Measurements from ENCODE around the gene TJP1.
"Not testable (repeated sequence)": the region's sequence is repeated elsewhere in the genome, so short reads cannot be mapped to it uniquely, and the experiment has no call there.

The TJP1 gene

GRCh38 chr15:29701151-29701550, 121.1 kb downstream of the TJP1 start:
- Histone ChIP-seq H3K27ac (ENCODE audit: low read depth, low read length, severe bottlenecking) (no peak overlapping the region), H3K36me3 (ENCODE audit: control insufficient read depth, insufficient read depth, low read length) (peaks cover 82% of the 10 kb centered on the region), H3K4me3 (ENCODE audit: extremely low read depth, insufficient read depth, low read length, poor library complexity, severe bottlenecking) (no peak overlapping the region), H3K4me1 (ENCODE audit: control insufficient read depth, insufficient read depth, low read length, poor library complexity, severe bottlenecking) (peaks cover 5% of the 10 kb centered on the region), H3K9me3 (ENCODE audit: control insufficient read depth, low read length) (no peaks in the 10 kb centered on the region)
- WGBS, 2 experiments (ENCODE audit: insufficient coverage in 2 of 2), result 84 to 100% methylated on average over 3 of the region's 5 CpGs

- Histone ChIP-seq H3K36me3 (ENCODE audit: control insufficient read depth, insufficient read depth, low read length) (peaks cover 74% of the 10 kb centered on the region), H3K27ac (ENCODE audit: low read depth, low read length, severe bottlenecking) (no peak overlapping the region), H3K9me3 (ENCODE audit: control insufficient read depth, low read length) (no peaks in the 10 kb centered on the region), H3K4me3 (ENCODE audit: extremely low read depth, insufficient read depth, low read length, poor library complexity, severe bottlenecking) (no peak overlapping the region), H3K4me1 (ENCODE audit: control insufficient read depth, insufficient read depth, low read length, poor library complexity, severe bottlenecking) (peaks cover 7% of the 10 kb centered on the region)
- no CpG with 5 or more reads among the region's 3 CpGs for WGBS, 2 experiments (ENCODE audit: insufficient coverage in 2 of 2)
Observed at GRCh38 chr15:29700296-29700695, 122.0 kb downstream of the TJP1 start.

- Histone ChIP-seq H3K36me3 (ENCODE audit: control insufficient read depth, insufficient read depth, low read length) (peaks cover 69% of the 10 kb centered on the region), H3K9me3 (ENCODE audit: control insufficient read depth, low read length) (no peaks in the 10 kb centered on the region), H3K4me3 (ENCODE audit: extremely low read depth, insufficient read depth, low read length, poor library complexity, severe bottlenecking) (no peak overlapping the region), H3K27ac (ENCODE audit: low read depth, low read length, severe bottlenecking) (no peak overlapping the region), H3K4me1 (ENCODE audit: control insufficient read depth, insufficient read depth, low read length, poor library complexity, severe bottlenecking) (peaks cover 7% of the 10 kb centered on the region)
- WGBS, 2 experiments (ENCODE audit: insufficient coverage in 2 of 2), result 93 to 98% methylated on average over 3 to 7 of the region's 8 CpGs
Observed at GRCh38 chr15:29699791-29700190, 122.5 kb downstream of the TJP1 start.

- Histone ChIP-seq H3K36me3 (ENCODE audit: control insufficient read depth, insufficient read depth, low read length) (peaks cover 54% of the 10 kb centered on the region), H3K27ac (ENCODE audit: low read depth, low read length, severe bottlenecking) (peak overlapping the region; percentile 17), H3K9me3 (ENCODE audit: control insufficient read depth, low read length) (no peaks in the 10 kb centered on the region), H3K4me3 (ENCODE audit: extremely low read depth, insufficient read depth, low read length, poor library complexity, severe bottlenecking) (no peak overlapping the region), H3K4me1 (ENCODE audit: control insufficient read depth, insufficient read depth, low read length, poor library complexity, severe bottlenecking) (peaks cover 7% of the 10 kb centered on the region)
- WGBS, 2 experiments (ENCODE audit: insufficient coverage in 2 of 2), result 89 to 98% methylated on average over 11 of the region's 12 CpGs
Observed at GRCh38 chr15:29698030-29698701, 124.1 kb downstream of the TJP1 start.

GRCh38 chr15:29696950-29697738, 125.1 kb downstream of the TJP1 start:
- Histone ChIP-seq H3K27ac (ENCODE audit: low read depth, low read length, severe bottlenecking) (no peak overlapping the region), H3K4me1 (ENCODE audit: control insufficient read depth, insufficient read depth, low read length, poor library complexity, severe bottlenecking) (peaks cover 7% of the 10 kb centered on the region)
- 97% methylated on average over 8 to 10 of the region's 15 CpGs for WGBS, 2 experiments (ENCODE audit: insufficient coverage in 2 of 2)

GRCh38 chr15:29696506-29696905, 125.8 kb downstream of the TJP1 start:
- H3K4me1 ChIP-seq (ENCODE audit: control insufficient read depth, insufficient read depth, low read length, poor library complexity, severe bottlenecking); H3K27ac ChIP-seq (ENCODE audit: low read depth, low read length, severe bottlenecking); H3K4me3 ChIP-seq (ENCODE audit: extremely low read depth, insufficient read depth, low read length, poor library complexity, severe bottlenecking); H3K9me3 ChIP-seq (ENCODE audit: control insufficient read depth, low read length): not testable (repeated sequence)
- peaks cover 38% of the 10 kb centered on the region for H3K36me3 ChIP-seq (ENCODE audit: control insufficient read depth, insufficient read depth, low read length)
- 98 to 100% methylated on average over 7 of the region's 7 CpGs for WGBS, 2 experiments (ENCODE audit: insufficient coverage in 2 of 2)

More at GRCh38 chr15:29696950-29697738, 125.1 kb downstream of the TJP1 start:
- H3K36me3 ChIP-seq (ENCODE audit: control insufficient read depth, insufficient read depth, low read length), result peaks cover 44% of the 10 kb centered on the region
- no peaks in the 10 kb centered on the region for H3K9me3 ChIP-seq (ENCODE audit: control insufficient read depth, low read length)
- no peak overlapping the region for H3K4me3 ChIP-seq (ENCODE audit: extremely low read depth, insufficient read depth, low read length, poor library complexity, severe bottlenecking)

GRCh38 chr15:29695489-29696167, 126.6 kb downstream of the TJP1 start:
- Histone ChIP-seq H3K4me1 (ENCODE audit: control insufficient read depth, insufficient read depth, low read length, poor library complexity, severe bottlenecking) (peaks cover 7% of the 10 kb centered on the region), H3K4me3 (ENCODE audit: extremely low read depth, insufficient read depth, low read length, poor library complexity, severe bottlenecking) (no peak overlapping the region), H3K27ac (ENCODE audit: low read depth, low read length, severe bottlenecking) (no peak overlapping the region), H3K36me3 (ENCODE audit: control insufficient read depth, insufficient read depth, low read length) (peaks cover 29% of the 10 kb centered on the region), H3K9me3 (ENCODE audit: control insufficient read depth, low read length) (no peaks in the 10 kb centered on the region)
- WGBS, 2 experiments (ENCODE audit: insufficient coverage in 2 of 2), result 67 to 89% methylated on average over 3 to 5 of the region's 7 CpGs

- Histone ChIP-seq H3K27ac (ENCODE audit: low read depth, low read length, severe bottlenecking) (no peak overlapping the region), H3K36me3 (ENCODE audit: control insufficient read depth, insufficient read depth, low read length) (peaks cover 13% of the 10 kb centered on the region), H3K4me3 (ENCODE audit: extremely low read depth, insufficient read depth, low read length, poor library complexity, severe bottlenecking) (no peak overlapping the region), H3K4me1 (ENCODE audit: control insufficient read depth, insufficient read depth, low read length, poor library complexity, severe bottlenecking) (peaks cover 2% of the 10 kb centered on the region), H3K9me3 (ENCODE audit: control insufficient read depth, low read length) (no peaks in the 10 kb centered on the region)
- 76 to 87% methylated on average over 3 of the region's 7 CpGs for WGBS, 2 experiments (ENCODE audit: insufficient coverage in 2 of 2)
Observed at GRCh38 chr15:29693225-29693624, 129.0 kb downstream of the TJP1 start.

- H3K9me3 ChIP-seq (ENCODE audit: control insufficient read depth, low read length), result no peaks in the 10 kb centered on the region
- no CpG with 5 or more reads among the region's 2 CpGs for WGBS, 2 experiments (ENCODE audit: insufficient coverage in 2 of 2)
- H3K4me1 ChIP-seq (ENCODE audit: control insufficient read depth, insufficient read depth, low read length, poor library complexity, severe bottlenecking), result peaks cover 2% of the 10 kb centered on the region
- H3K36me3 ChIP-seq (ENCODE audit: control insufficient read depth, insufficient read depth, low read length), result peaks cover 8% of the 10 kb centered on the region
- H3K27ac ChIP-seq (ENCODE audit: low read depth, low read length, severe bottlenecking), result no peak overlapping the region
- no peak overlapping the region for H3K4me3 ChIP-seq (ENCODE audit: extremely low read depth, insufficient read depth, low read length, poor library complexity, severe bottlenecking)
Observed at GRCh38 chr15:29692527-29692926, 129.7 kb downstream of the TJP1 start.

- Histone ChIP-seq H3K4me1 (ENCODE audit: control insufficient read depth, insufficient read depth, low read length, poor library complexity, severe bottlenecking) (peaks cover 2% of the 10 kb centered on the region), H3K9me3 (ENCODE audit: control insufficient read depth, low read length) (no peaks in the 10 kb centered on the region), H3K4me3 (ENCODE audit: extremely low read depth, insufficient read depth, low read length, poor library complexity, severe bottlenecking) (no peak overlapping the region), H3K36me3 (ENCODE audit: control insufficient read depth, insufficient read depth, low read length) (no peaks in the 10 kb centered on the region), H3K27ac (ENCODE audit: low read depth, low read length, severe bottlenecking) (no peak overlapping the region)
- WGBS, 2 experiments (ENCODE audit: insufficient coverage in 2 of 2), result 79 to 80% methylated on average over 7 of the region's 7 CpGs
Observed at GRCh38 chr15:29690765-29691475, 131.3 kb downstream of the TJP1 start.

All from mesodermal cell (in vitro differentiated cells).